ENCODE data around the gene MCAM. TPM values are rescaled to one million over a fixed set of nuclear protein-coding genes. Genes with fewer than 3 reads are reported as not detected.

Gene MCAM
- total RNA-seq, 1 donor from 2014 or later = 78.3 TPM

DNA sequence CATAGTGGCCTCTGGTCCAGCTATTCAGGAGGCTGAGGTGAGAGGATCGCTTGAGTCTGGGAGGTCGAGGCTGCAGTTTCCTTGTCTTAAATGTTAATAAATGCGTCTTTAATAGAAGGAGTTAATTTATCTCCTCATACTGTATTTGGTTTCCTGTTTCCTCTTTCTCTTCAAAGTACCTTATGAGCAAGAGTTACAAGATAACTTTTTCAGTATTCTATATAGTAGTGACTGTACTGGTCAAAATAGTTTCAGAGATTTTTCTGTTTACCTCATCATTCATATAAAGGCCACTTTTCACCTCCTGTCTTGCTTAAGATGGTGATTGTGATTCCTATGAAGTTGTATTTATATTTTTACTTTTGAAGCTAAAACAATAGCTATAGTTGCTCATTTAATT, 50.9 kb downstream of the MCAM start:
- Mint-ChIP-seq H3K27me3 (ENCODE audit: unreplicated experiment) (no peaks in the 10 kb centered on the region), H3K9me3 (ENCODE audit: unreplicated experiment) (no peaks in the 10 kb centered on the region), H3K4me1 (ENCODE audit: unreplicated experiment) (peaks cover 14% of the 10 kb centered on the region), H3K27ac (ENCODE audit: unreplicated experiment) (no peak overlapping the region), H3K4me3 (ENCODE audit: unreplicated experiment) (no peak overlapping the region), H3K36me3 (ENCODE audit: low read depth, unreplicated experiment) (no peaks in the 10 kb centered on the region)
- DNase-seq (ENCODE audit: low spot score) = no peak
- TF ChIP-seq, protein P1, sequence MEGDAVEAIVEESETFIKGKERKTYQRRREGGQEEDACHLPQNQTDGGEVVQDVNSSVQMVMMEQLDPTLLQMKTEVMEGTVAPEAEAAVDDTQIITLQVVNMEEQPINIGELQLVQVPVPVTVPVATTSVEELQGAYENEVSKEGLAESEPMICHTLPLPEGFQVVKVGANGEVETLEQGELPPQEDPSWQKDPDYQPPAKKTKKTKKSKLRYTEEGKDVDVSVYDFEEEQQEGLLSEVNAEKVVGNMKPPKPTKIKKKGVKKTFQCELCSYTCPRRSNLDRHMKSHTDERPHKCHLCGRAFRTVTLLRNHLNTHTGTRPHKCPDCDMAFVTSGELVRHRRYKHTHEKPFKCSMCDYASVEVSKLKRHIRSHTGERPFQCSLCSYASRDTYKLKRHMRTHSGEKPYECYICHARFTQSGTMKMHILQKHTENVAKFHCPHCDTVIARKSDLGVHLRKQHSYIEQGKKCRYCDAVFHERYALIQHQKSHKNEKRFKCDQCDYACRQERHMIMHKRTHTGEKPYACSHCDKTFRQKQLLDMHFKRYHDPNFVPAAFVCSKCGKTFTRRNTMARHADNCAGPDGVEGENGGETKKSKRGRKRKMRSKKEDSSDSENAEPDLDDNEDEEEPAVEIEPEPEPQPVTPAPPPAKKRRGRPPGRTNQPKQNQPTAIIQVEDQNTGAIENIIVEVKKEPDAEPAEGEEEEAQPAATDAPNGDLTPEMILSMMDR (IDR thresholded peaks at IDR 0.05; ENCODE audit: unreplicated experiment) = no peak

DNA sequence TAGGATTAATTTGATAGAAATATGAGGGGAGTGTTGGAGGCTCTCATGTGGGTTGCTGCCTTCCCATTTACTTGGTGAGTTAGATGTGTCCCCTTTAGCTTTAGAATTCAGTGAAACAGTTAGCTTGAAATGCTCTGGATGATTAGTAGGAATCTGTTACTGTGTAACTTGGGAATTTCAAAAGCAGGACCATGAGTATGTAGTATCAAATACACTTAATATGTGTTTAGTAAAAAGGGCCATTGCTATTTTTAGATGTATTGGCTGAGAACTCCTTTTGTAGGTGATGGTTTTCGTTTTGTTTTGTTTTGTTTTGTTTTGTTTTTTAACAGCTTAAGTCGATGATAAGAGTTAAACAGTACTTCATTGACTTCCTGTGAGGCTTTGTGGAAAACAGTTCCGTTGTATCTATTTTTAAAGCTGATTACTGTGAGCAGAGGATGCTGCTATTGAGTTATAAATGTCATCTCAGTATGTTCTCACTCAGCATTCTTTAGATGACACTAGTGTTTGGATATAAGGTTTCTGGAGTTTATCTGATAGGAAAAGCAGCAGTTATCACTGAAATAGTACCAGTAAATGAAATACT, 53.5 kb downstream of the MCAM start:
- H3K9me3 Mint-ChIP-seq (ENCODE audit: unreplicated experiment) = no peaks in the 10 kb centered on the region
- peaks cover 1% of the 10 kb centered on the region for H3K27me3 Mint-ChIP-seq (ENCODE audit: unreplicated experiment)
- TF ChIP-seq, protein P1 (IDR thresholded peaks at IDR 0.05; ENCODE audit: unreplicated experiment) = no peak
- H3K27ac Mint-ChIP-seq (ENCODE audit: unreplicated experiment) = no peak overlapping the region
- H3K36me3 Mint-ChIP-seq (ENCODE audit: low read depth, unreplicated experiment) = no peaks in the 10 kb centered on the region
- H3K4me3 Mint-ChIP-seq (ENCODE audit: unreplicated experiment) = no peak overlapping the region
- DNase-seq (ENCODE audit: low spot score) = no peak
- peaks cover 20% of the 10 kb centered on the region for H3K4me1 Mint-ChIP-seq (ENCODE audit: unreplicated experiment)

DNA sequence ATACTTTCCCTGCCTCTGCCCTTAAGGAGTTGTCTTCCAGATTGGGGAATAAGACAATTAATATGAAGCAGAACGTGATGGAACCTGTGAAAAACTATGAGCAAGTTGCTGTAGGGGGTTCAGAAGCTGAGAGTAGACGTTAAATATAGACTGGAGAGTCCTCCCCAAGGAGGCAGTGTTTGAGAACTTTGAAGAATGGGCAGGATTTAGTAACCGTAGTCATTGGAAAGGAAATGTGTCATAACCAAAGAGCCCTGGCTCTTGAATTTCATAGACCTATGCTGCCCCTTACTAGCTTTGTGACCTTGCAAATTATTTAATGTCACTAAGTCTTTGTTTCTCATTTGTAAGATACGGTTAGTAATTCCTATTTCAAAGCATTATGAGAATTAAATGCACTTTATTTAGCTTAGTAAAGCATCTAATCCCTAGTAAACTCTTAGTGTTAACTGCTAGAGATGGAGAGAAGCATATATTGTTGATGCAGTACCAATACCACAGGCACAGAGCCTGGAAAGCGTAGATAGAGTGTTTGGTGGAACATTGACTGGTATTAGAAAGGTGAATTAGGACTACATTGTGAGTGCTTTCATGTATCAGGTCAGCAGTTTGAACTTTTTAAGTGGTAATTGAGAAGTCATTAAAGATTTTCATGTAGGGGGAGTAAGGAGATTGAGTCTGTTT, 54.1 kb downstream of the MCAM start:
- TF ChIP-seq, protein P1 (IDR thresholded peaks at IDR 0.05; ENCODE audit: unreplicated experiment) = no peak
- DNase-seq (ENCODE audit: low spot score) = no peak
- H3K27ac Mint-ChIP-seq (ENCODE audit: unreplicated experiment) = no peak overlapping the region
- H3K9me3 Mint-ChIP-seq (ENCODE audit: unreplicated experiment) = no peaks in the 10 kb centered on the region
- H3K36me3 Mint-ChIP-seq (ENCODE audit: low read depth, unreplicated experiment) = no peaks in the 10 kb centered on the region
- H3K27me3 Mint-ChIP-seq (ENCODE audit: unreplicated experiment) = peaks cover 1% of the 10 kb centered on the region
- no peak overlapping the region for H3K4me3 Mint-ChIP-seq (ENCODE audit: unreplicated experiment)
- H3K4me1 Mint-ChIP-seq (ENCODE audit: unreplicated experiment) = peaks cover 21% of the 10 kb centered on the region

DNA sequence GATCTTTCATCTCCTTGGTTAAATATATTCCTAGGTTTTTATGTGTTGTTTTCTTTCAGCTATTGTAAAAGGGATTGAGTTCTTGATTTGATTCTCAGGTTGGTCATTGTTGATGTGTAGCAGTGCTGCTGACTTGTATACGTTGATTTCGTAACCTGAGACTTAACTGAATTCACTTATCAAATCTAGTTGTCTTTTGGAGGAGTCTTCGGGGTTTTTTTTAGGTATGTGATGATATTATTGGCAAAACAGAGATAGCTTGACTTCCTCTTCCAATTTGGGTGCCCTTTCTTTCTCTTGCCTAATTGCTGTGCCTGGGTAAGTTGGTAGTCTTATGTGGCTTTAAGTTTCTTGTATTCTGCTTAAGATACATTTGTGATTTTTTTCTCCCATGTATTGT, 57.9 kb downstream of the MCAM start:
- H3K27me3 Mint-ChIP-seq (ENCODE audit: unreplicated experiment) = peaks cover 1% of the 10 kb centered on the region
- TF ChIP-seq, protein P1 (IDR thresholded peaks at IDR 0.05; ENCODE audit: unreplicated experiment) = no peak
- peak overlapping the region; percentile 16 for H3K27ac Mint-ChIP-seq (ENCODE audit: unreplicated experiment)
- peaks cover 12% of the 10 kb centered on the region for H3K4me1 Mint-ChIP-seq (ENCODE audit: unreplicated experiment)
- H3K36me3 Mint-ChIP-seq (ENCODE audit: low read depth, unreplicated experiment) = no peaks in the 10 kb centered on the region
- H3K9me3 Mint-ChIP-seq (ENCODE audit: unreplicated experiment) = no peaks in the 10 kb centered on the region
- no peak for DNase-seq (ENCODE audit: low spot score)
- no peak overlapping the region for H3K4me3 Mint-ChIP-seq (ENCODE audit: unreplicated experiment)

Small RNA genes lying within 50 kb of the gene (microRNA-seq; reads per million reads assigned to microRNA genes)
- gene MIR6756 (ENCODE audit: unreplicated experiment) = 0.42 reads per million

Other genes starting within 250 kb of the MCAM start
- gene VPS11, start 249.3 kb downstream of the MCAM start, total RNA-seq (ENCODE audit: unreplicated experiment) = 32.7 TPM
- gene HMBS, start 232.2 kb downstream of the MCAM start, total RNA-seq (ENCODE audit: unreplicated experiment) = 13.6 TPM
- gene DPAGT1, start 215.3 kb downstream of the MCAM start, total RNA-seq (ENCODE audit: unreplicated experiment) = 53.2 TPM
- gene C2CD2L, start 209.8 kb downstream of the MCAM start, total RNA-seq (ENCODE audit: unreplicated experiment) = 11.7 TPM
- 33.6 TPM for gene HINFP, start 195.6 kb downstream of the MCAM start, total RNA-seq (ENCODE audit: unreplicated experiment)
- gene ABCG4, start 168.1 kb downstream of the MCAM start, total RNA-seq (ENCODE audit: unreplicated experiment) = 0.10 TPM
- 12.3 TPM for gene NLRX1, start 148.4 kb downstream of the MCAM start, total RNA-seq (ENCODE audit: unreplicated experiment)
- gene NHERF4, start 131.7 kb downstream of the MCAM start, total RNA-seq (ENCODE audit: unreplicated experiment) = not detected
- gene CBL, start 110.8 kb downstream of the MCAM start, total RNA-seq (ENCODE audit: unreplicated experiment) = 47.5 TPM
- 31.5 TPM for gene RNF26, start 17.4 kb upstream of the MCAM start, total RNA-seq (ENCODE audit: unreplicated experiment)
- gene C1QTNF5, start 23.8 kb upstream of the MCAM start, total RNA-seq (ENCODE audit: unreplicated experiment) = 26.0 TPM
- gene MFRP, start 29.6 kb upstream of the MCAM start, total RNA-seq (ENCODE audit: unreplicated experiment) = 0.13 TPM
- 1.5 TPM for gene USP2, start 64.6 kb upstream of the MCAM start, total RNA-seq (ENCODE audit: unreplicated experiment)
- 526 TPM for gene THY1, start 106.0 kb upstream of the MCAM start, total RNA-seq (ENCODE audit: unreplicated experiment)